C4-2B (cell line): ENCODE results near the gene ADAMTS7.
"Not testable (repeated sequence)": the region's sequence is repeated elsewhere in the genome, so short reads cannot be mapped to it uniquely, and the experiment has no call there.

ENCODE experiments used
- H3K27ac ChIP-seq: fragments of 450-650 bp; 2 replicates; pipeline ENCODE4 v1.5.1; 2017
- CTCF ChIP-seq: fragments of 450-650 bp; conservative IDR thresholded peaks from 2 replicates; pipeline ENCODE4 v1.5.1; 2017; ENCODE audit warnings: mild to moderate bottlenecking
- ZFX ChIP-seq: fragments of 450-650 bp; IDR thresholded peaks from 2 replicates; pipeline ENCODE4 v1.6.1; 2017

The ADAMTS7 gene

DNA sequence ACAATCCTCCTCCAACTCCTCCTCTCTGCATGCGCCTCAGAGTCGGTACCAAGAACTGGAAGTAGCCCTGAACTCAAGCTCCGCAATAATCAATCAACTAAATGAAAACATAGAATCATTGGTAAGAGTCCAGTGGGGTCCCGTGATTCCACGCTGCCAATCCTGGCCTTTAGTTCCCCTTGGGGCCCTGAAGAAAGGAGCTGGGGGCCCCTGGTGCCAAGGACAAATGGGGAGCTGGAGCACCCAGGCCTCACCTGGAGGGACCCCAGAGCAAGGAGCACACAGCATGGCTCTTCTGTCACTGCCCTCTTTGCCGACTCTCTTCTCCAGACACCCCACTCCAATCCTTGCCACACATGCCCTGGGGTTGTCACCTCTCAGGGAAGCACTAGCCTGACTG lies 80.3 kb downstream of the ADAMTS7 start:
- TF ChIP-seq CTCF: no peak
- TF ChIP-seq ZFX: no peak
- H3K27ac ChIP-seq: no peak overlapping the region

DNA sequence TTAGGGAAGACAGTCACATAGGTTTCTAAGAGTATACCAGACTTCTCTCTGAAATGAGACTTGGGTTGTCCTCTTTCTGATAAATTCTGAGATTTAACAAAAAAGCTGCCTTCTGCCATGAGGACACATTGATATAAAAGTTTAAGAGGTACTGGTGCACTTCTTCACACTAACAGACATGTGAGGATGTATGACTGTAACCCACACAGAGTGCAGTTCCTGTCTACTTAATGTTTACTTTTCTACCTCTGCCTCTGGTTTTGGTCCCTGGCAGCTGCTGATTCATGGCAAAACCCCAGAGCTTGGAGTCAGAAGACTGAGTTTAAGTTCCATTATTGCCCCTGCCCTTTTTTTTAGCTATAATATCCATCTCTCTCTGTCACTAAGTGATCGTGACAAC lies 82.8 kb downstream of the ADAMTS7 start:
- not testable (repeated sequence) for H3K27ac ChIP-seq

- no peak for TF ChIP-seq ZFX
- TF ChIP-seq CTCF: no peak
- H3K27ac ChIP-seq: no peak overlapping the region
These were observed 83.7 kb downstream of the ADAMTS7 start for GRCh38 chr15:78727561-78727960.

DNA sequence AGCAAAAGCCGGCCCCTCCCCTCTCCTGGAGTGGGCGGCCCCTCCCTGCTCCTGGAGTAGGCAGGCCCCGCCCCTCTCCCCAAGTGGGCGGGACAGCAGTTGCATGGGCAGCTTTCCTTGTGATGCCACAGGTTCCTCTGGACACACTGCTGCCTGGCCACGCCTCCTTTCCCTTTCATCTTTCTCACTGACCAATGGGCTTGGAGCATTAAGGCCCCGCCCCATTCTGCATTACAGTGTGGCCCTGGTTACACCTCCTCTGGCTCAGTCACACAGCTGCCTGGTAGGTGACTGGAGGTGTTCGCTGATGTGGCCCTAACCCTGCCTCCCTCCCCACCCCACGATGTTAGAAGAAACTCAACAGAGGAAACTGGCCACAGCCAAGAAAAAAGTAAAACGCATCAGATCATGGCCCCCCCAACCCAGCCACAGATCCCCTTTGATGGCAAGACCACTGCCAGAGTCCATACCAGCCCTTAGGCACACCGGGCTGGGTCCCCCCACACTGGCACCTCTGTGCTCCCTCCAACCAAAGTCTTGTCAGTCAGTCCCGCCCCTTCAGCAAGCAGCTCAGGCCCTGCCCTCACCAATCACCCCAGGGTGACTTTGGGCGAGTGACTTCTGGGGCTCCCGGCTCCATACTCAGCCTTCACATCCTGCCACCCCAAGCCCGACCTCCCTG lies 84.3 kb downstream of the ADAMTS7 start:
- no peak overlapping the region for H3K27ac ChIP-seq
- TF ChIP-seq CTCF (no peak), ZFX (no peak)

DNA sequence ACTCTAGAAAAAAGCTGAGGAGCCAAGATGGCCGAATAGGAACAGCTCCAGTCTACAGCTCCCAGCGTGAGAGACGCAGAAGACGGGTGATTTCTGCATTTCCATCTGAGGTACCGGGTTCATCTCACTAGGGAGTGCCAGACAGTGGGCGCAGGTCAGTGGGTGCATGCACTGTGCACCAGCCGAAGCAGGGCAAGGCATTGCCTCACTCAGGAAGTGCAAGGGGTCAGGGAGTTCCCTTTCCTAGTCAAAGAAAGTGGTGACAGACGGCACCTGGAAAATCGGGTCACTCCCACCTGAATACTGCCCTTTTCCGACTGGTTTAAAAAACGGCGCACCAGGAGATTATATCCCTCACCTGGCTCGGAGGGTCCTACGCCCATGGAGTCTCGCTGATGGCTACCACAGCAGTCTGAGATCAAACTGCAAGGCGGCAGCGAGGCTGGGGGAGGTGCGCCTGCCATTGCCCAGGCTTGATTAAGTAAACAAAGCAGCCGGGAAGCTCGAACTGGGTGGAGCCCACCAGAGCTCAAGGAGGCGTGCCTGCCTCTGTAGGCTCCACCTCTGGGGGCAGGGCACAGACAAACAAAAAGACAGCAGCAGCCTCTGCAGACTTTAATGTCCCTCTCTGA lies 91.3 kb downstream of the ADAMTS7 start:
- peak overlapping the region; percentile 5; the same call in 1 of the 2 replicates for H3K27ac ChIP-seq

DNA sequence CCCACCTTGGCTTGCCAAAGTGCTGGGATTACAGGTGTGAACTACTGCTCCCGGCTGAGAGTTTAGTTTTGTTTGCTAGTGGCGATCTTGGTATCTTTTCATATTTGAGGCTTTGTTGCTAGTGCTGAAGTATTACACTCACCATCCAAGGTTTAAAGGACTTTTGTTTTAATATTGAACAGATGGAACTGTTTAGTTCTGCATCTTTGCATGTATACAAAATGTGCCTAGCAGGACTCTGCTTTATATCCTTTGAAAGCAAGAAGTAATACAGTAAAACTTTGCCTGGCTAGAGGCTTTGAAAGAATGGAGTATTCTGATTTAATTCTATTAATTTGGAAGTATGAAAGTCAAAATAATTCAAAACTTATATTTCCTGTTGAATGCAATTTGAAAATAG lies 92.4 kb downstream of the ADAMTS7 start:
- TF ChIP-seq CTCF (no peak), ZFX (no peak)
- H3K27ac ChIP-seq: no peak overlapping the region

DNA sequence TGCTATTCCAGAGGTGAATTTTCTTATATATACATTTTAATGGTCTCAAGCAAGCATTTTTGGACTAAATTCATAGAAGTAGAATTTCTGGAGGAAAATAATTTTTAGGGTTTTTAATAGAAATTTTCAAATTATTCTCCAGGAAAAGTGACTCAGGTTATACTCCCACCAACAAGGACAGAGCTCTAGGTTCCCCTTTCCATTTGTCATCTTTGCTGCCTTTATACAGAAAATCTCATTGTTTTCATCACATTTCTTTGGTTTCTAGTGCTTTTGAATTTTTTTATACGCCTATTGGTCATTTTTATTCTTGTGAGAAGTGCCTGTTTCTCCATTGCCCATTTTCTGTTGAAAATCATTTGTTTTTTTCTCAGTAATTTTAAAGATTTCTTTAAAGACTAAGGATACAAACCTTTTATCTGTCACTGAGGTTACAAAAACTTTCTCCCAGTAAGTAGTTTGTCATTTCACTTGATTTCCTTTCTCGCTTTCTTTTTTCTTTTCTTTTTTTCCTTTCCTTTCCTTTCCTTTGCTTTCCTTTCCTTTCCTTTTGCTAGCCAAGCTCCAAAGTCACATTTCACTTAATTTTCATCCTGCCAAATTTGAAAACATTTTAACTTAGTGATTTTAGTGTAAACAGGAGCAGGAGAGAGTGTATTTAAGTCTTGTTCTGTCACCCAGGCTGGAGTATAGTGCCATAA lies 93.2 kb downstream of the ADAMTS7 start:
- no peak overlapping the region for H3K27ac ChIP-seq
- TF ChIP-seq ZFX (no peak), CTCF (no peak)

- no peak for TF ChIP-seq CTCF
- no peak overlapping the region for H3K27ac ChIP-seq
These were observed 94.6 kb downstream of the ADAMTS7 start for GRCh38 chr15:78716651-78717050.
